Endothelial cell of umbilical vein (primary cell): ENCODE data around the gene HNMT. TPM values are rescaled to one million over a fixed set of nuclear protein-coding genes. Genes with fewer than 3 reads are reported as not detected.

Source experiments
- BruUV-seq: library from RNA; stranded (reverse); fragments of 400-500 nt; replicated peaks from 2 replicates; lab custom pipeline; 2021; lab: Mats Ljungman, UMichigan
- CTCF ChIA-PET: fragments of 300-600, 350-600 bp; sonication (Branson Sonifier 250); formaldehyde crosslinking; loops from one replicate; lab custom pipeline; 2021; ENCODE audit warnings: antibody characterized with exemption, inconsistent platforms; lab: Charles Lee
- POLR2A ChIA-PET: fragments of 300-600, 350-600 bp; sonication (Branson Sonifier 250); formaldehyde crosslinking; loops from one replicate; lab custom pipeline; 2021; ENCODE audit warnings: antibody characterized with exemption, inconsistent platforms; lab: Charles Lee
- DNase-seq: peaks from one replicate; pipeline ENCODE4 v3.0.0-alpha.2; 2011; ENCODE audit warnings: low read depth, low spot score
- FAIRE-seq: peaks from 2 replicates; lab custom pipeline; 2011; peaks lifted over from hg19 to GRCh38; lab: Jason Lieb, UNC
- H2AFZ ChIP-seq: 2 replicates; pipeline ENCODE4 v1.6.0; 2012; ENCODE audit warnings: low read depth, low read length, control low read depth, inconsistent platforms
- H3K27ac ChIP-seq: 2 replicates; pipeline ENCODE4 v1.5.1; 2011; ENCODE audit warnings: low read depth, mild to moderate bottlenecking, control low read depth, low read length, moderate library complexity; ENCODE audit not compliant: insufficient read depth
- H3K27me3 ChIP-seq, 2 experiments: 2 replicates each; pipeline versions ENCODE4 v1.6.0 to v1.6.1; 2011; ENCODE audit warnings: low read length in 2 of 2, mixed read lengths in 1 of 2; ENCODE audit not compliant: control insufficient read depth in 2 of 2, insufficient read depth in 2 of 2
- H3K36me3 ChIP-seq, 2 experiments: 2 replicates in 1 of 2; 3 replicates in 1 of 2; pipeline ENCODE4 v1.5.1; 2011; ENCODE audit warnings: low read length in 2 of 2, mild to moderate bottlenecking in 1 of 2, moderate library complexity in 1 of 2; ENCODE audit not compliant: control insufficient read depth in 2 of 2, insufficient read depth in 2 of 2; ENCODE audit errors: extremely low read depth in 1 of 2
- H3K4me1 ChIP-seq: 3 replicates; pipeline ENCODE4 v1.5.1; 2011; ENCODE audit warnings: mild to moderate bottlenecking, low read length; ENCODE audit not compliant: control insufficient read depth, insufficient read depth; ENCODE audit errors: extremely low read depth
- H3K4me2 ChIP-seq: 2 replicates; pipeline ENCODE4 v1.6.1; 2011; ENCODE audit warnings: low read length, control low read depth, mixed read lengths; ENCODE audit not compliant: insufficient read depth
- H3K4me3 ChIP-seq, 3 experiments: fragments of 200-600 bp in 1 of 3; sonication (generic), shearing (Covaris generic) in 1 of 3; replicated peaks in 1 of 3; 2 replicates each; pipeline ENCODE4 v1.5.1; 2011 to 2016; ENCODE audit warnings: control low read depth in 3 of 3, low read length in 3 of 3, mild to moderate bottlenecking in 2 of 3, inconsistent platforms in 1 of 3, low read depth in 1 of 3, moderate library complexity in 1 of 3; ENCODE audit not compliant: insufficient read depth in 1 of 3
- H3K79me2 ChIP-seq: 2 replicates; pipeline ENCODE4 v1.6.0; 2012; ENCODE audit warnings: low read length, inconsistent platforms; ENCODE audit not compliant: control insufficient read depth, insufficient read depth
- H3K9ac ChIP-seq: replicated peaks from 2 replicates; pipeline ENCODE3; 2011; ENCODE audit warnings: low read length, control low read depth; ENCODE audit not compliant: insufficient read depth; ENCODE audit errors: extremely low read depth
- H3K9me1 ChIP-seq: replicated peaks from 3 replicates; pipeline ENCODE4 v1.6.0; 2011; ENCODE audit warnings: mild to moderate bottlenecking, low read length; ENCODE audit not compliant: control insufficient read depth, insufficient read depth; ENCODE audit errors: extremely low read depth
- H3K9me3 ChIP-seq: replicated peaks from 2 replicates; pipeline ENCODE4 v1.5.1; 2012; ENCODE audit warnings: low read length, inconsistent platforms; ENCODE audit not compliant: control insufficient read depth, insufficient read depth
- H4K20me1 ChIP-seq: replicated peaks from 2 replicates; pipeline ENCODE3; 2011; ENCODE audit warnings: mild to moderate bottlenecking, low read length; ENCODE audit not compliant: control insufficient read depth, insufficient read depth; ENCODE audit errors: extremely low read depth
- EZH2 ChIP-seq: IDR thresholded peaks from 2 replicates; pipeline ENCODE4 v1.6.1; 2012; ENCODE audit warnings: borderline replicate concordance, low read depth, mild to moderate bottlenecking, moderate library complexity, low read length, inconsistent platforms; ENCODE audit not compliant: severe bottlenecking
- FOS ChIP-seq: IDR thresholded peaks from 2 replicates; pipeline ENCODE4 v1.6.1; 2011; ENCODE audit warnings: mild to moderate bottlenecking, low read length, moderate library complexity, borderline replicate concordance; ENCODE audit not compliant: insufficient read depth
- GATA2 ChIP-seq: IDR thresholded peaks from 2 replicates; pipeline ENCODE4 v1.7.0; 2011; ENCODE audit warnings: low read depth, mild to moderate bottlenecking, moderate library complexity, mixed read lengths, low read length; ENCODE audit not compliant: insufficient read length, insufficient read depth
- JUN ChIP-seq: IDR thresholded peaks from 2 replicates; pipeline ENCODE4 v1.6.1; 2011; ENCODE audit warnings: borderline replicate concordance, low read depth; ENCODE audit not compliant: insufficient read length, insufficient read depth
- MYC ChIP-seq: IDR thresholded peaks from one replicate; pipeline ENCODE4 v1.6.1; 2011; ENCODE audit warnings: mild to moderate bottlenecking, low read depth, low read length
- POLR2A ChIP-seq: IDR thresholded peaks from 2 replicates; pipeline ENCODE4 v1.6.1; 2012; ENCODE audit warnings: low read depth, mild to moderate bottlenecking, control low read depth, low read length
- POLR2AphosphoS5 ChIP-seq: IDR thresholded peaks from 2 replicates; pipeline ENCODE4 v1.6.1; 2012; ENCODE audit warnings: low read depth, mild to moderate bottlenecking, control low read depth, low read length, moderate library complexity; ENCODE audit not compliant: insufficient read depth
- dilution Hi-C: fragments of 300-500 bp; cut with MboI; formaldehyde crosslinking; loops from one replicate; pipeline ENCODE4 v1.15.0; 2019; ENCODE audit warnings: low sequenced_read_pairs; ENCODE audit not compliant: extremely low pct_ligation_motif_present
- intact Hi-C: fragments of 100-400 bp; cut with micrococcal nuclease; formaldehyde crosslinking; loops from one replicate; pipeline ENCODE4 v1.10.0; 2022
- polyA plus RNA-seq, 4 experiments: library from polyadenylated mRNA; depleted of rRNA in 3 of 4; stranded (reverse) in 3 of 4; unstranded in 1 of 4; fragments of >200 nt; gene quantifications; 2 replicates each; pipeline versions ENCODE4 v1.2.1 to v1.2.3, GENCODE V29; 2011 to 2012; ENCODE audit warnings: missing spikeins in 1 of 4
- total RNA-seq: library from RNA; stranded (reverse); gene quantifications from 2 replicates; pipeline ENCODE4 v1.2.3, GENCODE V29; 2021
- TF ChIP-seq, protein P1 (sequence below): IDR thresholded peaks from 2 replicates; pipeline ENCODE4 v1.6.1; 2011; ENCODE audit not compliant: insufficient read depth, insufficient read length
- TF ChIP-seq, protein P2 (sequence below), 2 donors: IDR thresholded peaks; 1 replicate in 1 of 2; 2 replicates in 1 of 2; pipeline ENCODE4 v1.5.1; 2011; ENCODE audit warnings: low read length in 2 of 2, mild to moderate bottlenecking in 2 of 2, moderate library complexity in 2 of 2, control low read depth in 1 of 2, inconsistent platforms in 1 of 2, low read depth in 1 of 2; ENCODE audit not compliant: insufficient read depth in 1 of 2; ENCODE audit errors: extremely low read depth in 1 of 2

HNMT gene
- total and polyA plus RNA-seq, 2 donors (not counting 3 experiments of a cell fraction or from before 2014, with no cell fraction given), result 8.6 to 16.9 TPM

GRCh38 chr2:138013639-138014038, 49.4 kb downstream of the HNMT start:
- no TSS peak for BruUV-seq
- no peak for FAIRE-seq

More at GRCh38 chr2:138013639-138014038, 49.4 kb downstream of the HNMT start:
- no peaks in the 10 kb centered on the region for H3K27me3 ChIP-seq
- no peak overlapping the region for H3K27ac ChIP-seq
- no peak overlapping the region for H3K4me2 ChIP-seq
- no peaks in the 10 kb centered on the region for H3K9me1 ChIP-seq
- TF ChIP-seq, protein P1, sequence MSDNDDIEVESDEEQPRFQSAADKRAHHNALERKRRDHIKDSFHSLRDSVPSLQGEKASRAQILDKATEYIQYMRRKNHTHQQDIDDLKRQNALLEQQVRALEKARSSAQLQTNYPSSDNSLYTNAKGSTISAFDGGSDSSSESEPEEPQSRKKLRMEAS, result no peak
- no peak for TF ChIP-seq FOS
- no peak for TF ChIP-seq POLR2A
- TF ChIP-seq EZH2, result no peak
- no peak for TF ChIP-seq GATA2
- no peak for TF ChIP-seq JUN
- TF ChIP-seq, protein P2, sequence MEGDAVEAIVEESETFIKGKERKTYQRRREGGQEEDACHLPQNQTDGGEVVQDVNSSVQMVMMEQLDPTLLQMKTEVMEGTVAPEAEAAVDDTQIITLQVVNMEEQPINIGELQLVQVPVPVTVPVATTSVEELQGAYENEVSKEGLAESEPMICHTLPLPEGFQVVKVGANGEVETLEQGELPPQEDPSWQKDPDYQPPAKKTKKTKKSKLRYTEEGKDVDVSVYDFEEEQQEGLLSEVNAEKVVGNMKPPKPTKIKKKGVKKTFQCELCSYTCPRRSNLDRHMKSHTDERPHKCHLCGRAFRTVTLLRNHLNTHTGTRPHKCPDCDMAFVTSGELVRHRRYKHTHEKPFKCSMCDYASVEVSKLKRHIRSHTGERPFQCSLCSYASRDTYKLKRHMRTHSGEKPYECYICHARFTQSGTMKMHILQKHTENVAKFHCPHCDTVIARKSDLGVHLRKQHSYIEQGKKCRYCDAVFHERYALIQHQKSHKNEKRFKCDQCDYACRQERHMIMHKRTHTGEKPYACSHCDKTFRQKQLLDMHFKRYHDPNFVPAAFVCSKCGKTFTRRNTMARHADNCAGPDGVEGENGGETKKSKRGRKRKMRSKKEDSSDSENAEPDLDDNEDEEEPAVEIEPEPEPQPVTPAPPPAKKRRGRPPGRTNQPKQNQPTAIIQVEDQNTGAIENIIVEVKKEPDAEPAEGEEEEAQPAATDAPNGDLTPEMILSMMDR (IDR thresholded peaks at IDR 0.05; ENCODE audit: extremely low read depth in 1 of 2, insufficient read depth in 1 of 2, low read depth in 1 of 2, low read length in 2 of 2), result no peak
- TF ChIP-seq POLR2AphosphoS5, result no peak
- no peak for TF ChIP-seq MYC
- POLR2A ChIA-PET, result no interaction called here
- DNase-seq, result peak; percentile 27
- H2AFZ ChIP-seq, result no peak overlapping the region
- CTCF ChIA-PET, result interaction anchor here (0.8 to 1.4 kb wide), 2 partner anchors 11 to 814 kb away, joined by 3 read pairs; no protein-coding TSS in a partner anchor
- H3K9ac ChIP-seq, result no peak overlapping the region
- intact Hi-C loops (no loop called here), dilution Hi-C loops (no loop called here)
- H3K79me2 ChIP-seq, result no peaks in the 10 kb centered on the region
- no peaks in the 10 kb centered on the region for H3K36me3 ChIP-seq
- H3K4me1 ChIP-seq, result no peaks in the 10 kb centered on the region
- H3K4me3 ChIP-seq, result no peak overlapping the region
- no peaks in the 10 kb centered on the region for H3K9me3 ChIP-seq
- no peaks in the 10 kb centered on the region for H4K20me1 ChIP-seq
